ENCODE data around the gene CXCL10. TPM values are rescaled to one million over a fixed set of nuclear protein-coding genes. Genes with fewer than 3 reads are reported as not detected.

CXCL10 gene
- total RNA-seq, 2 experiments from 2014 or later = not detected

- no peak overlapping the region for H3K4me3 ChIP-seq (ENCODE audit: low read length)
- intact Hi-C loops (cut with DNase I, micrococcal nuclease) = no loop called here
- POLR2A ChIA-PET = no interaction called here
These were observed 37.2 kb upstream of the CXCL10 start for GRCh38 chr4:76060506-76060905.

GRCh38 chr4:76059750-76060149 lies 36.5 kb upstream of the CXCL10 start:
- no peaks in the 10 kb centered on the region for H3K36me3 ChIP-seq (ENCODE audit: insufficient read depth, low read length)
- CTCF ChIA-PET = interaction anchor here (0.6 kb wide), 1 partner anchor 69 kb away, joined by 3 read pairs; no protein-coding TSS in a partner anchor
- intact Hi-C loops (cut with DNase I, micrococcal nuclease) = no loop called here
- H3K27ac Mint-ChIP-seq = no peak overlapping the region
- H3K27me3 Mint-ChIP-seq = peaks cover 9% of the 10 kb centered on the region
- no peak overlapping the region for H3K27ac ChIP-seq (ENCODE audit: low read depth in 1 of 2, low read length in 2 of 2)
- H3K27me3 ChIP-seq (ENCODE audit: control insufficient read depth in 1 of 2, insufficient read depth in 2 of 2, low read length in 2 of 2) = no peaks in the 10 kb centered on the region
- POLR2A ChIA-PET = no interaction called here
- no peak overlapping the region for H3K4me3 ChIP-seq (ENCODE audit: low read length)
- no peak overlapping the region for H3K4me3 Mint-ChIP-seq
- H3K36me3 Mint-ChIP-seq (ENCODE audit: low read depth) = no peaks in the 10 kb centered on the region
- no peaks in the 10 kb centered on the region for H3K9me3 ChIP-seq (ENCODE audit: control insufficient read depth in 1 of 2, insufficient read depth in 1 of 2, low read length in 2 of 2)
- H3K9me3 Mint-ChIP-seq = no peaks in the 10 kb centered on the region
- ATAC-seq (ENCODE audit: poor library complexity) = no peak
- DNase-seq = peak in 2 of 14 experiments; percentile 10 to 34
- H3K4me1 ChIP-seq (ENCODE audit: insufficient read depth, low read length) = no peaks in the 10 kb centered on the region
- TF ChIP-seq, protein P1, sequence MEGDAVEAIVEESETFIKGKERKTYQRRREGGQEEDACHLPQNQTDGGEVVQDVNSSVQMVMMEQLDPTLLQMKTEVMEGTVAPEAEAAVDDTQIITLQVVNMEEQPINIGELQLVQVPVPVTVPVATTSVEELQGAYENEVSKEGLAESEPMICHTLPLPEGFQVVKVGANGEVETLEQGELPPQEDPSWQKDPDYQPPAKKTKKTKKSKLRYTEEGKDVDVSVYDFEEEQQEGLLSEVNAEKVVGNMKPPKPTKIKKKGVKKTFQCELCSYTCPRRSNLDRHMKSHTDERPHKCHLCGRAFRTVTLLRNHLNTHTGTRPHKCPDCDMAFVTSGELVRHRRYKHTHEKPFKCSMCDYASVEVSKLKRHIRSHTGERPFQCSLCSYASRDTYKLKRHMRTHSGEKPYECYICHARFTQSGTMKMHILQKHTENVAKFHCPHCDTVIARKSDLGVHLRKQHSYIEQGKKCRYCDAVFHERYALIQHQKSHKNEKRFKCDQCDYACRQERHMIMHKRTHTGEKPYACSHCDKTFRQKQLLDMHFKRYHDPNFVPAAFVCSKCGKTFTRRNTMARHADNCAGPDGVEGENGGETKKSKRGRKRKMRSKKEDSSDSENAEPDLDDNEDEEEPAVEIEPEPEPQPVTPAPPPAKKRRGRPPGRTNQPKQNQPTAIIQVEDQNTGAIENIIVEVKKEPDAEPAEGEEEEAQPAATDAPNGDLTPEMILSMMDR (IDR thresholded peaks at IDR 0.05) = no peak
- H3K4me1 Mint-ChIP-seq (ENCODE audit: low read depth) = no peaks in the 10 kb centered on the region

More at GRCh38 chr4:76060506-76060905, 37.2 kb upstream of the CXCL10 start:
- no peaks in the 10 kb centered on the region for H3K36me3 Mint-ChIP-seq (ENCODE audit: low read depth)
- H3K9me3 Mint-ChIP-seq = no peaks in the 10 kb centered on the region
- Histone ChIP-seq H3K36me3 (ENCODE audit: insufficient read depth, low read length) (no peaks in the 10 kb centered on the region), H3K27me3 (ENCODE audit: control insufficient read depth in 1 of 2, insufficient read depth in 2 of 2, low read length in 2 of 2) (no peaks in the 10 kb centered on the region), H3K27ac (ENCODE audit: low read depth in 1 of 2, low read length in 2 of 2) (no peak overlapping the region), H3K4me1 (ENCODE audit: insufficient read depth, low read length) (no peaks in the 10 kb centered on the region), H3K9me3 (ENCODE audit: control insufficient read depth in 1 of 2, insufficient read depth in 1 of 2, low read length in 2 of 2) (no peaks in the 10 kb centered on the region)
- peaks cover 3% of the 10 kb centered on the region for H3K27me3 Mint-ChIP-seq
- no peak overlapping the region for H3K4me3 Mint-ChIP-seq
- ATAC-seq (ENCODE audit: poor library complexity) (no peak), DNase-seq (no peak)
- H3K27ac Mint-ChIP-seq = no peak overlapping the region
- TF ChIP-seq, protein P1 (IDR thresholded peaks at IDR 0.05) = no peak
- CTCF ChIA-PET = no interaction called here
- no peaks in the 10 kb centered on the region for H3K4me1 Mint-ChIP-seq (ENCODE audit: low read depth)

DNA sequence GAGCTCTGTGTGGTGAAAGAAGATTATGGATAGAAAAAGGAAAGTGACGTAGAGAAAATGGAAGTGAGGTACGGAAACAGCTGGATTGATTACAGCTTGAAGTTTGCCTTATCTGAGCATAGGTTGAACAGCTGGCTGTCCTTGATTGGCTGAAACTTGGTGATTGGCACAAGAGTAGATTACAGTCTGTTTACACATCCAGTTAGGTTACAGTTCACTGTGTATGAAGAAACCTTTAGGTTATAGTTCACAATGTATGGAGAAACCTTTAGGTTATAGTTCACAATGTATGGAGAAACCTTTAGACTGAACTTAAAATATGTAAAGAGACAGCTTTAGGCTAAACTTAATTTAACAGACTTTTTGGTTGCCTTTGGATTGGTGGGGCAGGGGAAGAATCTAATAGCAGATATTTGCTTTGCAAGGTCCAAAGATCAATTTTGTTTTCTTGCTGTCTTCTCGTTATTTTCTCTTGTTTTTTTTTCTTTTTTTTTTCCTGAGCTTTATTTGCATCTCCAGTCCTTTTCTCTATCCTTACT lies 35.7 kb upstream of the CXCL10 start:
- CTCF ChIA-PET = interaction anchor here (0.6 to 1.2 kb wide), 3 partner anchors 13 to 163 kb away, joined by 3 to 4 read pairs (median 3); no protein-coding TSS in a partner anchor
- no peaks in the 10 kb centered on the region for H3K36me3 Mint-ChIP-seq (ENCODE audit: low read depth)

More for the DNA sequence above, 35.7 kb upstream of the CXCL10 start:
- Histone ChIP-seq H3K27ac (ENCODE audit: low read depth in 1 of 2, low read length in 2 of 2) (no peak overlapping the region), H3K4me3 (ENCODE audit: low read length) (no peak overlapping the region), H3K27me3 (ENCODE audit: control insufficient read depth in 1 of 2, insufficient read depth in 2 of 2, low read length in 2 of 2) (no peaks in the 10 kb centered on the region), H3K4me1 (ENCODE audit: insufficient read depth, low read length) (no peaks in the 10 kb centered on the region), H3K36me3 (ENCODE audit: insufficient read depth, low read length) (no peaks in the 10 kb centered on the region), H3K9me3 (ENCODE audit: control insufficient read depth in 1 of 2, insufficient read depth in 1 of 2, low read length in 2 of 2) (no peaks in the 10 kb centered on the region)
- intact Hi-C loops (cut with DNase I, micrococcal nuclease) = no loop called here
- TF ChIP-seq, protein P1 (IDR thresholded peaks at IDR 0.05) = no peak
- POLR2A ChIA-PET = interaction anchor here (0.7 kb wide), 1 partner anchor 36 kb away, joined by 3 read pairs; no protein-coding TSS in a partner anchor
- H3K9me3 Mint-ChIP-seq = no peaks in the 10 kb centered on the region
- no peak overlapping the region for H3K4me3 Mint-ChIP-seq
- peaks cover 9% of the 10 kb centered on the region for H3K27me3 Mint-ChIP-seq
- ATAC-seq (ENCODE audit: poor library complexity) (no peak), DNase-seq (no peak)
- no peak overlapping the region for H3K27ac Mint-ChIP-seq
- no peaks in the 10 kb centered on the region for H3K4me1 Mint-ChIP-seq (ENCODE audit: low read depth)
